HCT116 (cell line): ENCODE data around the gene ZNF236. TPM values are rescaled to one million over a fixed set of nuclear protein-coding genes. Genes with fewer than 3 reads are reported as not detected.

ENCODE experiments used
- ATAC-seq: fragments of 200-7000 bp; cut with Tn5 transposase; 2 replicates; pipeline ENCODE4 v1.9.1; 2020; ENCODE audit warnings: mild to moderate bottlenecking, moderate library complexity
- BruUV-seq: library from RNA; stranded (reverse); fragments of 400-500 nt; replicated peaks from 2 replicates; lab custom pipeline; 2021; lab: Mats Ljungman, UMichigan
- CTCF ChIA-PET: fragments of 300-600 bp; sonication (Branson Sonifier 250); formaldehyde crosslinking; loops from one replicate; lab custom pipeline; 2021; ENCODE audit warnings: antibody characterized with exemption; lab: Charles Lee
- POLR2A ChIA-PET: fragments of 300-600, 350-600 bp; sonication (Branson Sonifier 250); formaldehyde crosslinking; loops from one replicate; lab custom pipeline; 2021; ENCODE audit warnings: antibody characterized with exemption; lab: Charles Lee
- RAD21 ChIA-PET, 2 experiments: fragments of 300-600 bp; sonication (Branson Sonifier 250); formaldehyde crosslinking; loops; one replicate each; lab custom pipeline; 2023; ENCODE audit warnings: low total read pairs in 2 of 2; ENCODE audit not compliant: uncharacterized antibody in 2 of 2, unreplicated experiment in 2 of 2, low non-redundant PET in 1 of 2; lab: Charles Lee
- DNase-seq: peaks from one replicate; pipeline ENCODE4 v3.0.0-alpha.2; 2010; ENCODE audit warnings: low read depth, low spot score
- H2AFZ ChIP-seq: fragments of 200-600 bp; shearing (Covaris generic), sonication (generic); 2 replicates; pipeline ENCODE4 v1.6.1; 2017; ENCODE audit warnings: low read depth, mixed run types, mixed read lengths, antibody characterized with exemption, low read length; ENCODE audit not compliant: poor library complexity, severe bottlenecking
- H3K27ac ChIP-seq: 2 replicates; pipeline ENCODE4 v1.5.1; 2012; ENCODE audit warnings: low read depth, low read length
- H3K27me3 ChIP-seq: fragments of 200-600 bp; sonication (generic); 2 replicates; pipeline ENCODE4 v1.6.1; 2016; ENCODE audit warnings: mixed run types, low read length, mixed read lengths; ENCODE audit not compliant: insufficient read depth
- H3K36me3 ChIP-seq, 2 experiments: fragments of 200-500 bp in 1 of 2; fragments of 200-600 bp in 1 of 2; sonication (Bioruptor generic) in 1 of 2; sonication (generic) in 1 of 2; 2 replicates each; pipeline versions ENCODE4 v1.5.1 to v1.6.1; 2014 to 2016; ENCODE audit warnings: low read length in 2 of 2, inconsistent platforms in 1 of 2, mixed read lengths in 1 of 2, mixed run types in 1 of 2; ENCODE audit not compliant: insufficient read depth in 2 of 2, control insufficient read depth in 1 of 2
- H3K4me1 ChIP-seq, 2 experiments: fragments of 200-600 bp in 1 of 2; sonication (generic) in 1 of 2; 2 replicates each; pipeline versions ENCODE4 v1.5.1 to v1.6.1; 2012 to 2017; ENCODE audit warnings: low read length in 2 of 2, inconsistent platforms in 1 of 2, mild to moderate bottlenecking in 1 of 2, mixed read lengths in 1 of 2, mixed run types in 1 of 2, moderate library complexity in 1 of 2; ENCODE audit not compliant: insufficient read depth in 2 of 2, control insufficient read depth in 1 of 2
- H3K4me2 ChIP-seq: fragments of 200-600 bp; sonication (generic); 2 replicates; pipeline ENCODE4 v1.6.1; 2017; ENCODE audit warnings: mixed run types, low read length, mixed read lengths
- H3K4me3 ChIP-seq, 2 experiments: fragments of 200-600 bp in 1 of 2; sonication (generic) in 1 of 2; replicated peaks in 1 of 2; 2 replicates each; pipeline ENCODE4 v1.5.1; 2011 to 2016; ENCODE audit warnings: low read length in 2 of 2, control low read depth in 1 of 2, low read depth in 1 of 2, mild to moderate bottlenecking in 1 of 2, mixed read lengths in 1 of 2, mixed run types in 1 of 2
- H3K79me2 ChIP-seq: fragments of 200-600 bp; sonication (generic); 2 replicates; pipeline ENCODE4 v1.6.1; 2017; ENCODE audit warnings: mild to moderate bottlenecking, mixed run types, low read length, moderate library complexity, mixed read lengths; ENCODE audit not compliant: insufficient read depth
- H3K9ac ChIP-seq: fragments of 200-600 bp; sonication (generic); 2 replicates; pipeline ENCODE4 v1.6.1; 2016; ENCODE audit warnings: low read length, mixed read lengths
- H3K9me2 ChIP-seq: fragments of 200-600 bp; sonication (generic), shearing (Covaris generic); 2 replicates; pipeline ENCODE4 v1.6.1; 2017; ENCODE audit warnings: mixed run types, mild to moderate bottlenecking, moderate library complexity; ENCODE audit not compliant: insufficient read depth
- H3K9me3 ChIP-seq, 2 experiments: fragments of 200-500 bp in 1 of 2; fragments of 200-600 bp in 1 of 2; sonication (Bioruptor generic) in 1 of 2; sonication (generic) in 1 of 2; 2 replicates each; pipeline ENCODE4 v1.6.1; 2014 to 2017; ENCODE audit warnings: low read length in 2 of 2, mixed read lengths in 2 of 2, inconsistent platforms in 1 of 2, low read depth in 1 of 2, mild to moderate bottlenecking in 1 of 2, mixed run types in 1 of 2, moderate library complexity in 1 of 2; ENCODE audit not compliant: control insufficient read depth in 1 of 2, insufficient read depth in 1 of 2
- H4K20me1 ChIP-seq: fragments of 200-600 bp; sonication (generic), shearing (Covaris generic); 2 replicates; pipeline ENCODE4 v1.6.1; 2017; ENCODE audit warnings: mixed run types, mild to moderate bottlenecking, moderate library complexity; ENCODE audit not compliant: insufficient read depth
- EGR1 ChIP-seq: IDR thresholded peaks from 2 replicates; pipeline ENCODE4 v1.6.1; 2012; ENCODE audit warnings: low read depth
- ELF1 ChIP-seq: IDR thresholded peaks from 2 replicates; pipeline ENCODE4 v1.6.1; 2012; ENCODE audit warnings: low read depth, borderline replicate concordance
- EZH2 ChIP-seq: fragments of 200-600 bp; sonication (generic); IDR thresholded peaks from 2 replicates; pipeline ENCODE4 v1.6.1; 2017; ENCODE audit warnings: antibody characterized with exemption, mixed run types
- EZH2phosphoT487 ChIP-seq: fragments of 200-600 bp; IDR thresholded peaks from 2 replicates; pipeline ENCODE4 v1.6.1; 2018; ENCODE audit warnings: antibody characterized with exemption, borderline replicate concordance
- FOSL1 ChIP-seq: IDR thresholded peaks from 2 replicates; pipeline ENCODE4 v1.6.1; 2012; ENCODE audit warnings: low read depth
- SP1 ChIP-seq: IDR thresholded peaks from 2 replicates; pipeline ENCODE4 v1.6.1; 2012; ENCODE audit warnings: low read depth
- TCF7L2 ChIP-seq: IDR thresholded peaks from 2 replicates; pipeline ENCODE4 v1.7.0; 2011; ENCODE audit warnings: borderline replicate concordance, inconsistent platforms; ENCODE audit not compliant: insufficient read depth, insufficient read length; ENCODE audit errors: extremely low read depth
- YY1 ChIP-seq: IDR thresholded peaks from 2 replicates; pipeline ENCODE4 v1.6.1; 2011; ENCODE audit warnings: low read length, low read depth, moderate library complexity, mild to moderate bottlenecking; ENCODE audit not compliant: insufficient replicate concordance; ENCODE audit errors: extremely low read depth
- ZNF274 ChIP-seq: fragments of 200-500 bp; sonication (Bioruptor generic); IDR thresholded peaks from 2 replicates; pipeline ENCODE4 v1.6.1; 2014; ENCODE audit warnings: mild to moderate bottlenecking, low read depth, low read length, inconsistent platforms
- intact Hi-C: fragments of 100-400 bp; cut with micrococcal nuclease; formaldehyde crosslinking; loops from 2 replicates; pipeline ENCODE4 v1.10.0; 2022
- total RNA-seq: library from RNA; stranded (reverse); gene quantifications from one replicate; pipeline ENCODE4 v1.2.1, GENCODE V29; 2021; ENCODE audit not compliant: unreplicated experiment
- TF ChIP-seq, protein P1 (sequence below): IDR thresholded peaks from 2 replicates; pipeline ENCODE4 v1.6.1; 2012
- TF ChIP-seq, protein P2 (sequence below): IDR thresholded peaks from 2 replicates; pipeline ENCODE4 v1.6.1; 2012; ENCODE audit warnings: low read depth
- TF ChIP-seq, protein P3 (sequence below): IDR thresholded peaks from 2 replicates; pipeline ENCODE4 v1.6.1; 2011; ENCODE audit warnings: mild to moderate bottlenecking, low read length, moderate library complexity; ENCODE audit not compliant: insufficient replicate concordance; ENCODE audit errors: extremely low read depth
- TF ChIP-seq, protein P4 (sequence below): IDR thresholded peaks from 2 replicates; pipeline ENCODE4 v1.6.1; 2012
- TF ChIP-seq, protein P5 (sequence below), 3 experiments: fragments of 200-600 bp in 1 of 3; sonication (generic) in 1 of 3; IDR thresholded peaks in 2 of 3; conservative IDR thresholded peaks in 1 of 3; 2 replicates each; pipeline ENCODE4 v1.5.1; 2012 to 2017; ENCODE audit warnings: low read depth in 2 of 3, low read length in 2 of 3, antibody characterized with exemption in 1 of 3, borderline replicate concordance in 1 of 3, control low read depth in 1 of 3, mild to moderate bottlenecking in 1 of 3, mixed read lengths in 1 of 3, mixed run types in 1 of 3, moderate library complexity in 1 of 3; ENCODE audit not compliant: insufficient read depth in 1 of 3

ZNF236 gene
- total RNA-seq, 1 experiment from 2014 or later: 15.0 TPM

DNA sequence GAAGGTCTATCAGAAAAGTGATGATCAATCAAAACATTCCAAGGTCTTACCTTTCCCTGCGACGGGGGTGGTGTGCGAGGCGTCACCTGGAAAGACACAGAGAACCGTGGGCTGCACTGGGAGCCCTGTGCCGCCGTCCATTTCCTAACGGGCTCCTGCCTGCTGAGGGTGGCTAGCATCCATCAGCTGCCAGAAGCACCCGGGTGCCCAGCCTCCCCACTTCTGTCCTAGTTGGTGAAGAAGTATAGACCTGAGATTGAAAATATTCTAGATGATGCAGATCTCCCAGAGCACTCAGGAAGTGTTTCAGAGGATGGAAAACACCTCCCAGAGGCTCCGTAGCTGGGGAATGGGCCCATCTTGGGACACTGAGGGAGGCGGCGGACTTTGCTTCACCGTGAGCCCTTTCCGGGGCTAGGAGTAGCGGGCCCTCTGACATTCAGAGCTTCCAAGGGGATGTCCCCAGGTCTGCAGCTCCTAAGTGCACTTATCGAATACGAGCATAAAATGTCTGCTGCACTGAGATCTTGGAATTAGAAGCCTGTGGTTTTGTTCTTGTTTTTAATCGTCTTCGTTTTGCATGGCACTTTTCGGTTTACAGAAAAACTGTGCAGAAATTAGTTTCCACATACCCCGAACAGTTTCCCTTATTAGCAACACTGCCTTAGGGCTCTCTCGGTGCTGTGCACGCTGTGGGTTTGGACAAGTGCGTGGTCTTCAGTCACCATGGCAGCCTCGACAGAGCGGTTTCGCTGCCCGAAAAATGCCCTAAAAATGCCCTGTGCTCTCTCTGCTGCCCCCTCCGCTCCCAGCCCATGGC is 166.7 kb downstream of the ZNF236 start:
- Histone ChIP-seq H3K9ac (no peak overlapping the region), H3K27ac (no peak overlapping the region), H3K36me3 (no peaks in the 10 kb centered on the region), H4K20me1 (no peaks in the 10 kb centered on the region), H3K4me2 (no peak overlapping the region), H3K4me3 (no peak overlapping the region), H3K9me2 (no peaks in the 10 kb centered on the region), H3K27me3 (no peaks in the 10 kb centered on the region), H2AFZ (no peak overlapping the region), H3K4me1 (no peaks in the 10 kb centered on the region), H3K9me3 (no peaks in the 10 kb centered on the region), H3K79me2 (no peaks in the 10 kb centered on the region)
- ChIA-PET RAD21 (no interaction called here), POLR2A (no interaction called here), CTCF (no interaction called here)
- intact Hi-C loops: no loop called here
- ATAC-seq: no peak
- no peak for DNase-seq
- TF ChIP-seq YY1 (no peak), EZH2phosphoT487 (no peak), TCF7L2 (no peak), ELF1 (no peak), ZNF274 (no peak), EGR1 (no peak), SP1 (no peak), EZH2 (no peak), FOSL1 (no peak)
- TF ChIP-seq, protein P1, sequence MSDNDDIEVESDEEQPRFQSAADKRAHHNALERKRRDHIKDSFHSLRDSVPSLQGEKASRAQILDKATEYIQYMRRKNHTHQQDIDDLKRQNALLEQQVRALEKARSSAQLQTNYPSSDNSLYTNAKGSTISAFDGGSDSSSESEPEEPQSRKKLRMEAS: no peak
- TF ChIP-seq, protein P2, sequence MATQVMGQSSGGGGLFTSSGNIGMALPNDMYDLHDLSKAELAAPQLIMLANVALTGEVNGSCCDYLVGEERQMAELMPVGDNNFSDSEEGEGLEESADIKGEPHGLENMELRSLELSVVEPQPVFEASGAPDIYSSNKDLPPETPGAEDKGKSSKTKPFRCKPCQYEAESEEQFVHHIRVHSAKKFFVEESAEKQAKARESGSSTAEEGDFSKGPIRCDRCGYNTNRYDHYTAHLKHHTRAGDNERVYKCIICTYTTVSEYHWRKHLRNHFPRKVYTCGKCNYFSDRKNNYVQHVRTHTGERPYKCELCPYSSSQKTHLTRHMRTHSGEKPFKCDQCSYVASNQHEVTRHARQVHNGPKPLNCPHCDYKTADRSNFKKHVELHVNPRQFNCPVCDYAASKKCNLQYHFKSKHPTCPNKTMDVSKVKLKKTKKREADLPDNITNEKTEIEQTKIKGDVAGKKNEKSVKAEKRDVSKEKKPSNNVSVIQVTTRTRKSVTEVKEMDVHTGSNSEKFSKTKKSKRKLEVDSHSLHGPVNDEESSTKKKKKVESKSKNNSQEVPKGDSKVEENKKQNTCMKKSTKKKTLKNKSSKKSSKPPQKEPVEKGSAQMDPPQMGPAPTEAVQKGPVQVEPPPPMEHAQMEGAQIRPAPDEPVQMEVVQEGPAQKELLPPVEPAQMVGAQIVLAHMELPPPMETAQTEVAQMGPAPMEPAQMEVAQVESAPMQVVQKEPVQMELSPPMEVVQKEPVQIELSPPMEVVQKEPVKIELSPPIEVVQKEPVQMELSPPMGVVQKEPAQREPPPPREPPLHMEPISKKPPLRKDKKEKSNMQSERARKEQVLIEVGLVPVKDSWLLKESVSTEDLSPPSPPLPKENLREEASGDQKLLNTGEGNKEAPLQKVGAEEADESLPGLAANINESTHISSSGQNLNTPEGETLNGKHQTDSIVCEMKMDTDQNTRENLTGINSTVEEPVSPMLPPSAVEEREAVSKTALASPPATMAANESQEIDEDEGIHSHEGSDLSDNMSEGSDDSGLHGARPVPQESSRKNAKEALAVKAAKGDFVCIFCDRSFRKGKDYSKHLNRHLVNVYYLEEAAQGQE: no peak
- TF ChIP-seq, protein P3, sequence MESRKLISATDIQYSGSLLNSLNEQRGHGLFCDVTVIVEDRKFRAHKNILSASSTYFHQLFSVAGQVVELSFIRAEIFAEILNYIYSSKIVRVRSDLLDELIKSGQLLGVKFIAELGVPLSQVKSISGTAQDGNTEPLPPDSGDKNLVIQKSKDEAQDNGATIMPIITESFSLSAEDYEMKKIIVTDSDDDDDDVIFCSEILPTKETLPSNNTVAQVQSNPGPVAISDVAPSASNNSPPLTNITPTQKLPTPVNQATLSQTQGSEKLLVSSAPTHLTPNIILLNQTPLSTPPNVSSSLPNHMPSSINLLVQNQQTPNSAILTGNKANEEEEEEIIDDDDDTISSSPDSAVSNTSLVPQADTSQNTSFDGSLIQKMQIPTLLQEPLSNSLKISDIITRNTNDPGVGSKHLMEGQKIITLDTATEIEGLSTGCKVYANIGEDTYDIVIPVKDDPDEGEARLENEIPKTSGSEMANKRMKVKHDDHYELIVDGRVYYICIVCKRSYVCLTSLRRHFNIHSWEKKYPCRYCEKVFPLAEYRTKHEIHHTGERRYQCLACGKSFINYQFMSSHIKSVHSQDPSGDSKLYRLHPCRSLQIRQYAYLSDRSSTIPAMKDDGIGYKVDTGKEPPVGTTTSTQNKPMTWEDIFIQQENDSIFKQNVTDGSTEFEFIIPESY: no peak
- TF ChIP-seq, protein P4, sequence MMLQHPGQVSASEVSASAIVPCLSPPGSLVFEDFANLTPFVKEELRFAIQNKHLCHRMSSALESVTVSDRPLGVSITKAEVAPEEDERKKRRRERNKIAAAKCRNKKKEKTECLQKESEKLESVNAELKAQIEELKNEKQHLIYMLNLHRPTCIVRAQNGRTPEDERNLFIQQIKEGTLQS: no peak
- TF ChIP-seq, protein P5, sequence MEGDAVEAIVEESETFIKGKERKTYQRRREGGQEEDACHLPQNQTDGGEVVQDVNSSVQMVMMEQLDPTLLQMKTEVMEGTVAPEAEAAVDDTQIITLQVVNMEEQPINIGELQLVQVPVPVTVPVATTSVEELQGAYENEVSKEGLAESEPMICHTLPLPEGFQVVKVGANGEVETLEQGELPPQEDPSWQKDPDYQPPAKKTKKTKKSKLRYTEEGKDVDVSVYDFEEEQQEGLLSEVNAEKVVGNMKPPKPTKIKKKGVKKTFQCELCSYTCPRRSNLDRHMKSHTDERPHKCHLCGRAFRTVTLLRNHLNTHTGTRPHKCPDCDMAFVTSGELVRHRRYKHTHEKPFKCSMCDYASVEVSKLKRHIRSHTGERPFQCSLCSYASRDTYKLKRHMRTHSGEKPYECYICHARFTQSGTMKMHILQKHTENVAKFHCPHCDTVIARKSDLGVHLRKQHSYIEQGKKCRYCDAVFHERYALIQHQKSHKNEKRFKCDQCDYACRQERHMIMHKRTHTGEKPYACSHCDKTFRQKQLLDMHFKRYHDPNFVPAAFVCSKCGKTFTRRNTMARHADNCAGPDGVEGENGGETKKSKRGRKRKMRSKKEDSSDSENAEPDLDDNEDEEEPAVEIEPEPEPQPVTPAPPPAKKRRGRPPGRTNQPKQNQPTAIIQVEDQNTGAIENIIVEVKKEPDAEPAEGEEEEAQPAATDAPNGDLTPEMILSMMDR (IDR thresholded peaks at IDR 0.05 in 2 of 3, conservative IDR thresholded peaks at IDR 0.05 in 1 of 3; ENCODE audit: borderline replicate concordance in 1 of 3, insufficient read depth in 1 of 3, low read depth in 2 of 3, low read length in 2 of 3): no peak
- no TSS peak for BruUV-seq
